SK-N-SH (cell line): ENCODE results near the gene SH3D19. TPM values are rescaled to one million over a fixed set of nuclear protein-coding genes. Genes with fewer than 3 reads are reported as not detected.

ENCODE experiments used
- CTCF ChIA-PET: fragments of 300-600, 350-600 bp; formaldehyde crosslinking; extraction: SDS; loops from one replicate; lab custom pipeline; 2021; lab: Yijun Ruan, JAX
- POLR2A ChIA-PET: fragments of 350-600 bp; sonication (Branson Sonifier 250); formaldehyde crosslinking; extraction: SDS; loops from one replicate; lab custom pipeline; 2020; ENCODE audit warnings: antibody characterized with exemption, inconsistent platforms; lab: Yijun Ruan, JAX
- DNase-seq: peaks from one replicate; pipeline ENCODE4 v3.0.0; 2012
- H2AFZ ChIP-seq: fragments of 200-600 bp; sonication (generic); 2 replicates; pipeline ENCODE4 v1.8.1; 2016; ENCODE audit warnings: antibody characterized with exemption, mild to moderate bottlenecking, low read depth
- H3F3A ChIP-seq: fragments of 200-600 bp; sonication (generic); replicated peaks from 2 replicates; pipeline ENCODE3; 2016; ENCODE audit warnings: antibody characterized with exemption, mild to moderate bottlenecking; ENCODE audit not compliant: insufficient read depth
- H3K27ac ChIP-seq, 2 experiments: fragments of 200-500 bp in 1 of 2; fragments of 200-600 bp in 1 of 2; sonication (Bioruptor generic) in 1 of 2; sonication (generic), shearing (Covaris generic) in 1 of 2; 2 replicates each; pipeline versions ENCODE4 v1.5.1 to v1.6.1; 2014 to 2016; ENCODE audit warnings: low read depth in 2 of 2, inconsistent platforms in 1 of 2, low read length in 1 of 2, mild to moderate bottlenecking in 1 of 2, mixed read lengths in 1 of 2
- H3K27me3 ChIP-seq: fragments of 200-600 bp; sonication (generic), shearing (Covaris generic); 2 replicates; pipeline ENCODE4 v1.6.1; 2016; ENCODE audit warnings: mixed run types; ENCODE audit not compliant: insufficient read depth
- H3K36me3 ChIP-seq, 2 experiments: fragments of 200-500 bp in 1 of 2; fragments of 200-600 bp in 1 of 2; sonication (Bioruptor generic) in 1 of 2; sonication (generic) in 1 of 2; replicated peaks in 1 of 2; 2 replicates each; pipeline versions ENCODE3 to v1.5.1; 2014 to 2016; ENCODE audit warnings: low read length in 1 of 2, mild to moderate bottlenecking in 1 of 2; ENCODE audit not compliant: insufficient read depth in 2 of 2, control insufficient read depth in 1 of 2
- H3K4me1 ChIP-seq, 2 experiments: fragments of 200-500 bp in 1 of 2; fragments of 200-600 bp in 1 of 2; sonication (Bioruptor generic) in 1 of 2; sonication (generic), shearing (Covaris generic) in 1 of 2; 2 replicates each; pipeline versions ENCODE4 v1.5.1 to v1.6.1; 2014 to 2016; ENCODE audit warnings: low read depth in 1 of 2, low read length in 1 of 2, mixed run types in 1 of 2; ENCODE audit not compliant: insufficient read depth in 2 of 2, control insufficient read depth in 1 of 2
- H3K4me2 ChIP-seq: fragments of 200-600 bp; sonication (generic), shearing (Covaris generic); 2 replicates; pipeline ENCODE4 v1.6.1; 2017; ENCODE audit warnings: mixed run types
- H3K4me3 ChIP-seq, 2 experiments: fragments of 200-500 bp in 1 of 2; fragments of 200-600 bp in 1 of 2; sonication (Bioruptor generic) in 1 of 2; sonication (generic), shearing (Covaris generic) in 1 of 2; 2 replicates each; pipeline versions ENCODE4 v1.5.1 to v1.8.1; 2014 to 2016; ENCODE audit warnings: low read depth in 2 of 2, inconsistent platforms in 1 of 2, low read length in 1 of 2, mild to moderate bottlenecking in 1 of 2, mixed read lengths in 1 of 2, moderate library complexity in 1 of 2
- H3K79me2 ChIP-seq: fragments of 200-600 bp; sonication (generic); 2 replicates; pipeline ENCODE4 v1.8.1; 2017; ENCODE audit warnings: mild to moderate bottlenecking; ENCODE audit not compliant: insufficient read depth
- H3K9ac ChIP-seq: fragments of 200-600 bp; sonication (generic); 2 replicates; pipeline ENCODE4 v1.6.1; 2017; ENCODE audit warnings: mixed run types
- H3K9me2 ChIP-seq: fragments of 200-600 bp; sonication (generic); 2 replicates; pipeline ENCODE4 v1.6.1; 2017; ENCODE audit warnings: mixed run types
- H3K9me3 ChIP-seq: fragments of 200-600 bp; sonication (generic); 2 replicates; pipeline ENCODE4 v1.6.1; 2017; ENCODE audit warnings: mixed run types, mild to moderate bottlenecking, moderate library complexity
- H4K20me1 ChIP-seq: fragments of 200-600 bp; sonication (generic); 2 replicates; pipeline ENCODE4 v1.6.1; 2017; ENCODE audit warnings: mild to moderate bottlenecking, mixed run types; ENCODE audit not compliant: insufficient read depth
- CHD2 ChIP-seq: fragments of 150-350 bp; IDR thresholded peaks from 2 replicates; pipeline ENCODE4 v1.6.1; 2018; ENCODE audit warnings: low read length; ENCODE audit not compliant: partially characterized antibody
- CTCF ChIP-seq: fragments of 200-600 bp; sonication (generic); IDR thresholded peaks from 2 replicates; pipeline ENCODE4 v1.6.1; 2017; ENCODE audit warnings: antibody characterized with exemption, mild to moderate bottlenecking, moderate library complexity
- FOSL2 ChIP-seq: IDR thresholded peaks from 2 replicates; pipeline ENCODE4 v1.4.0; 2012; ENCODE audit warnings: low read depth, mild to moderate bottlenecking, moderate library complexity, borderline replicate concordance
- GABPA ChIP-seq: IDR thresholded peaks from 2 replicates; pipeline ENCODE4 v1.4.0; 2012; ENCODE audit warnings: low read depth, mild to moderate bottlenecking
- GATA2 ChIP-seq: sonication (generic); formaldehyde crosslinking; IDR thresholded peaks from 2 replicates; pipeline ENCODE4 v1.5.0; 2020; ENCODE audit warnings: mild to moderate bottlenecking, missing genetic modification reagents
- JUND ChIP-seq: IDR thresholded peaks from 2 replicates; pipeline ENCODE4 v1.4.0; 2012
- MEF2A ChIP-seq: IDR thresholded peaks from 2 replicates; pipeline ENCODE4 v1.4.0; 2012; ENCODE audit warnings: low read depth, borderline replicate concordance
- NFIC ChIP-seq: IDR thresholded peaks from 2 replicates; pipeline ENCODE4 v1.4.0; 2012; ENCODE audit warnings: borderline replicate concordance
- RCOR1 ChIP-seq: fragments of 150-350 bp; IDR thresholded peaks from 2 replicates; pipeline ENCODE4 v1.6.1; 2017; ENCODE audit warnings: antibody characterized with exemption, low read length
- RXRA ChIP-seq: IDR thresholded peaks from 2 replicates; pipeline ENCODE4 v1.4.0; 2012; ENCODE audit warnings: low read depth, mild to moderate bottlenecking, borderline replicate concordance
- ZBTB33 ChIP-seq: IDR thresholded peaks from 2 replicates; pipeline ENCODE4 v1.4.0; 2012; ENCODE audit warnings: low read depth, borderline replicate concordance
- WGBS: methylation state at CpG from one replicate; pipeline ENCODE4 v1.1.6; 2017; ENCODE audit warnings: low lambda C conversion rate; 5-methylcytosine and 5-hydroxymethylcytosine counted together
- polyA plus RNA-seq, 3 experiments: library from polyadenylated mRNA; depleted of rRNA; stranded (reverse); fragments of >200 nt; gene quantifications; 2 replicates each; pipeline ENCODE4 v1.2.3, GENCODE V29; 2012
- TF ChIP-seq, protein P1 (sequence below): IDR thresholded peaks from 2 replicates; pipeline ENCODE4 v1.4.0; 2012; ENCODE audit warnings: low read depth, borderline replicate concordance
- TF ChIP-seq, protein P2 (sequence below): IDR thresholded peaks from 2 replicates; pipeline ENCODE4 v1.4.0; 2012; ENCODE audit warnings: low read depth

SH3D19 gene
- polyA plus RNA-seq, 1 of the 3 experiments (the other 2 are of a cell fraction): 7.1 TPM

GRCh38 chr4:151359576-151359975 is 34.2 kb upstream of the SH3D19 start:
- Histone ChIP-seq H4K20me1 (no peaks in the 10 kb centered on the region), H2AFZ (no peak overlapping the region), H3K9ac (no peak overlapping the region), H3K4me1 (peaks cover 0 to 5% of the 10 kb centered on the region in 2 experiments; a peak in 1 of 4 replicates), H3K9me3 (no peaks in the 10 kb centered on the region), H3K9me2 (no peaks in the 10 kb centered on the region), H3K79me2 (no peaks in the 10 kb centered on the region), H3K4me3 (no peak overlapping the region), H3F3A (no peaks in the 10 kb centered on the region), H3K4me2 (no peak overlapping the region), H3K27me3 (no peaks in the 10 kb centered on the region), H3K36me3 (no peaks in the 10 kb centered on the region), H3K27ac (no peak overlapping the region)
- TF ChIP-seq NFIC: 0 out of 2 replicates have a peak, but pooled peaks have one; percentile 19
- TF ChIP-seq, protein P1, sequence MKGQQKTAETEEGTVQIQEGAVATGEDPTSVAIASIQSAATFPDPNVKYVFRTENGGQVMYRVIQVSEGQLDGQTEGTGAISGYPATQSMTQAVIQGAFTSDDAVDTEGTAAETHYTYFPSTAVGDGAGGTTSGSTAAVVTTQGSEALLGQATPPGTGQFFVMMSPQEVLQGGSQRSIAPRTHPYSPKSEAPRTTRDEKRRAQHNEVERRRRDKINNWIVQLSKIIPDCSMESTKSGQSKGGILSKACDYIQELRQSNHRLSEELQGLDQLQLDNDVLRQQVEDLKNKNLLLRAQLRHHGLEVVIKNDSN: no peak
- 77% methylated on average over 4 of the region's 4 CpGs for WGBS
- DNase-seq: peak; percentile 41
- ChIA-PET POLR2A (no interaction called here), CTCF (interaction anchor here (0.8 to 1.6 kb wide), 7 partner anchors 16 to 285 kb away, joined by 3 to 6 read pairs (median 3); partner anchors contain the start of gene PRSS48)

DNA sequence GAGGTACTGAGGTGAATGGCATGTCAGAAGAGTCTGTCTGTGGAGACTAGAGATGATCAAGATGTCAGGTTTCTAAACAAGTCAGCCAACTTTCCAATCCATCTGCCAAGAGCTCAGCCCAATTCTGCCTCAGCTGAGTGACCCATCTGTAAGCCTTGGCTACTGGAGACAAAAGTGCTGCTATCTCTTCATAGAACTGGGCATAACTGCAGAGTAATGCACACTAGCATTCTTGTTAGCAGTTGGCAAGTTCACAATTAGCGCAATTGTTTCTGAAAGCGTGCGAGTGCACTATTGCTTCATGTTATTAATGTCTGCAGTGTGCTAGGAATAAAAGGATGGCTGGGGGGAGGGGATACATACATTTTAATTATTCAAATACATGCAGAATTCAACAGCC is 32.9 kb upstream of the SH3D19 start:
- no peak overlapping the region for H2AFZ ChIP-seq
- no peak for DNase-seq
- no peaks in the 10 kb centered on the region for H3K36me3 ChIP-seq
- H3K9me3 ChIP-seq: no peaks in the 10 kb centered on the region
- H3K27me3 ChIP-seq: no peaks in the 10 kb centered on the region
- no peak overlapping the region for H3K4me3 ChIP-seq
- CTCF ChIA-PET: interaction anchor here (0.8 kb wide), 1 partner anchor 218 kb away, joined by 3 read pairs; no protein-coding TSS in a partner anchor
- 96% methylated on average over 3 of the region's 3 CpGs for WGBS
- no peaks in the 10 kb centered on the region for H3K9me2 ChIP-seq
- H3F3A ChIP-seq: no peaks in the 10 kb centered on the region
- TF ChIP-seq GATA2 (CRISPR knock-in tag): no peak
- TF ChIP-seq, protein P2, sequence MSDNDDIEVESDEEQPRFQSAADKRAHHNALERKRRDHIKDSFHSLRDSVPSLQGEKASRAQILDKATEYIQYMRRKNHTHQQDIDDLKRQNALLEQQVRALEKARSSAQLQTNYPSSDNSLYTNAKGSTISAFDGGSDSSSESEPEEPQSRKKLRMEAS: no peak
- POLR2A ChIA-PET: no interaction called here
- H4K20me1 ChIP-seq: no peaks in the 10 kb centered on the region
- H3K79me2 ChIP-seq: no peaks in the 10 kb centered on the region
- H3K4me2 ChIP-seq: no peak overlapping the region
- no peak overlapping the region for H3K9ac ChIP-seq
- H3K27ac ChIP-seq: no peak overlapping the region
- peaks cover 0 to 5% of the 10 kb centered on the region in 2 experiments; a peak in 1 of 4 replicates for H3K4me1 ChIP-seq

DNA sequence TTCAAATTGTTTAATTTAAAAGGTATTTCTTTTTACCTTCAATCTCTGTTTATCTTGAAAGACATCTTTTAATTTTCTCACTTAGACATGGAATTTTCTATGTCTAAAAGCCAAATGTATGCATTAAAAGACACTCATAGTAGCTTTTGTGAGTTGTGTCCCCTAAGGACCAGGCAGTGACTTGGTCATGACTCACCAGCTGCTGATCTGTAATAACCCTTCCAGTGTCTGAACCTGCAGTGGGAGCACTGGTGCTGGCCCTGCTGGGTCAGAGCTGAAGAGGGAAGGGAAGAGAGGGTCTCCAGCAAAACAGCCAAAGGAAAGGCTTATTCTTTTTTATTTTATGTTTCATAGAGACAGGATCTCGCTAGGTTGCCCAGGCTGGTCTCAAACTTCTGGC is 31.1 kb upstream of the SH3D19 start:
- H3K27me3 ChIP-seq: no peaks in the 10 kb centered on the region
- no peak for DNase-seq
- H3K4me1 ChIP-seq: peaks cover 0 to 5% of the 10 kb centered on the region in 2 experiments; a peak in 1 of 4 replicates
- TF ChIP-seq GABPA: no peak
- no peak for TF ChIP-seq MEF2A
- no peak for TF ChIP-seq RCOR1
- peak; percentile 51 for TF ChIP-seq FOSL2
- TF ChIP-seq JUND: peak; percentile 20; the same call in 1 of the 2 replicates
- no peak for TF ChIP-seq ZBTB33
- TF ChIP-seq CTCF: no peak
- no peak for TF ChIP-seq RXRA
- no peak for TF ChIP-seq CHD2
- H3K9ac ChIP-seq: no peak overlapping the region
- H3F3A ChIP-seq: no peaks in the 10 kb centered on the region
- no peaks in the 10 kb centered on the region for H3K36me3 ChIP-seq
- no peak overlapping the region for H2AFZ ChIP-seq
- no peaks in the 10 kb centered on the region for H3K79me2 ChIP-seq
- ChIA-PET CTCF (interaction anchor here (0.6 kb wide), 1 partner anchor 56 kb away, joined by 3 read pairs; no protein-coding TSS in a partner anchor), POLR2A (no interaction called here)
- no peaks in the 10 kb centered on the region for H4K20me1 ChIP-seq
- H3K4me2 ChIP-seq: no peak overlapping the region
- no peaks in the 10 kb centered on the region for H3K9me3 ChIP-seq
- no peak overlapping the region for H3K4me3 ChIP-seq
- WGBS: 88% methylated on average over 1 of the region's 1 CpG
- H3K9me2 ChIP-seq: no peaks in the 10 kb centered on the region
- H3K27ac ChIP-seq: no peak overlapping the region
